ENCODE measurements around the gene COL20A1. TPM values are rescaled to one million over a fixed set of nuclear protein-coding genes. Genes with fewer than 3 reads are reported as not detected.

COL20A1 gene
- total and polyA plus RNA-seq, 2 donors (not counting 1 experiment from before 2014, with no cell fraction given): not detected

- no peak overlapping the region for H3K4me3 Mint-ChIP-seq
Observed at GRCh38 chr20:63317601-63318291, 24.8 kb downstream of the COL20A1 start.

More at GRCh38 chr20:63317601-63318291, 24.8 kb downstream of the COL20A1 start:
- no peaks in the 10 kb centered on the region for H3K27me3 Mint-ChIP-seq
- intact Hi-C loops (cut with micrococcal nuclease): no loop called here
- no peak overlapping the region for H3K4me3 ChIP-seq (ENCODE audit: control extremely low read depth in 1 of 5, extremely low read depth in 1 of 5, insufficient read depth in 1 of 5, low read depth in 2 of 5, low read length in 4 of 5)
- H3K9me3 Mint-ChIP-seq (ENCODE audit: insufficient read depth): no peaks in the 10 kb centered on the region
- H3K4me2 ChIP-seq (replicated peaks; ENCODE audit: low read depth, low read length, poor library complexity, severe bottlenecking): no peak overlapping the region
- H2AFZ ChIP-seq (ENCODE audit: insufficient read depth, low read depth, low read length, poor library complexity, severe bottlenecking): no peak overlapping the region
- 85% methylated on average over 14 of the region's 18 CpGs for WGBS (ENCODE audit: insufficient coverage)
- no peak overlapping the region for H3K27ac ChIP-seq (ENCODE audit: low read length in 2 of 2)
- no peaks in the 10 kb centered on the region for H3K4me1 Mint-ChIP-seq
- H3K4me1 ChIP-seq (ENCODE audit: control insufficient read depth in 2 of 2, insufficient read depth in 2 of 2, low read length in 2 of 2): no peaks in the 10 kb centered on the region
- H4K20me1 ChIP-seq (ENCODE audit: control insufficient read depth, insufficient read depth, low read length, poor library complexity, severe bottlenecking): no peaks in the 10 kb centered on the region
- H3K27ac Mint-ChIP-seq: no peak overlapping the region
- no peaks in the 10 kb centered on the region for H3K79me2 ChIP-seq (ENCODE audit: control insufficient read depth, insufficient read depth, low read length)
- ATAC-seq (ENCODE audit: low read depth) (no peak), DNase-seq (no peak)
- H3K36me3 ChIP-seq (replicated peaks in 1 of 2; ENCODE audit: control extremely low read depth in 1 of 2, control insufficient read depth in 1 of 2, extremely low read depth in 1 of 2, insufficient read depth in 2 of 2, low read length in 1 of 2): no peaks in the 10 kb centered on the region
- H3K9me3 ChIP-seq (ENCODE audit: control extremely low read depth in 1 of 3, control insufficient read depth in 2 of 3, insufficient read depth in 1 of 3, low read length in 2 of 3): peaks cover 0 to 3% (median 0%) of the 10 kb centered on the region in 3 donors
- ChIA-PET CTCF (interaction anchor here (1.3 kb wide), 1 partner anchor 64 kb away, joined by 3 read pairs; no protein-coding TSS in a partner anchor), POLR2A (no interaction called here)
- peaks cover 0 to 4% (median 0%) of the 10 kb centered on the region in 4 experiments for H3K27me3 ChIP-seq (replicated peaks in 1 of 4; ENCODE audit: control extremely low read depth in 1 of 4, control insufficient read depth in 3 of 4, insufficient read depth in 4 of 4, low read length in 3 of 4)
- TF ChIP-seq CTCF (IDR thresholded peaks at IDR 0.05) (no peak), EZH2 (IDR thresholded peaks at IDR 0.05; ENCODE audit: borderline replicate concordance, insufficient read depth, low read depth, low read length, poor library complexity, severe bottlenecking) (no peak)
- no peak overlapping the region for H3K9ac ChIP-seq (ENCODE audit: low read length)

Data from B cell (primary cell).